Psoas muscle (tissue), 8 donors: Measurements from ENCODE around the gene CA14. TPM values are rescaled to one million over a fixed set of nuclear protein-coding genes. Genes with fewer than 3 reads are reported as not detected.
A peak's percentile ranks its signal among the peaks of the same experiment; 100 is the strongest.

Experiments used
- ATAC-seq, 4 donors: fragments of 200-7000 bp; cut with Tn5 transposase; one replicate each; pipeline ENCODE4 v1.9.1; 2020; ENCODE audit warnings: moderate library complexity in 3 of 4, mild to moderate bottlenecking in 2 of 4
- DNase-seq, 2 donors: peaks; one replicate each; pipeline ENCODE4 v3.0.0-alpha.2; 2020
- H3K27ac ChIP-seq: fragments of 200-600 bp; one replicate; pipeline ENCODE4 v1.8.0; 2022
- H3K27me3 ChIP-seq, 3 donors: fragments of 200-600 bp in 1 of 3; one replicate each; pipeline versions ENCODE4 v1.6.1 to v1.8.0; 2013 to 2022; ENCODE audit warnings: low read length in 2 of 3, mild to moderate bottlenecking in 2 of 3, moderate library complexity in 1 of 3; ENCODE audit not compliant: insufficient read depth in 3 of 3
- H3K36me3 ChIP-seq, 2 donors: fragments of 200-600 bp in 1 of 2; one replicate each; pipeline versions ENCODE4 v1.6.1 to v1.8.0; 2013 to 2022; ENCODE audit warnings: low read depth in 1 of 2, mild to moderate bottlenecking in 1 of 2, moderate library complexity in 1 of 2; ENCODE audit not compliant: insufficient read depth in 1 of 2
- H3K4me1 ChIP-seq: fragments of 200-600 bp; one replicate; pipeline ENCODE4 v1.8.0; 2022
- H3K4me3 ChIP-seq: fragments of 200-600 bp; one replicate; pipeline ENCODE4 v1.8.0; 2022; ENCODE audit warnings: mild to moderate bottlenecking
- H3K9me3 ChIP-seq: fragments of 200-600 bp; one replicate; pipeline ENCODE4 v1.8.0; 2022
- WGBS, 3 donors: extraction: QIAGEN DNeasy Blood & Tissue Kit; methylation state at CpG; one replicate each; pipeline versions ENCODE4 v1.1.6 to v1.1.7; 2013; 5-methylcytosine and 5-hydroxymethylcytosine counted together
- intact Hi-C, 2 donors: fragments of 100-400 bp; cut with DNase I; formaldehyde crosslinking; loops; one replicate each; pipeline versions ENCODE4 v1.11.0 to v1.14.2; 2022
- polyA plus RNA-seq, 3 donors: library from polyadenylated mRNA; stranded (reverse); fragments of 200-250 nt; gene quantifications; one replicate each; pipeline ENCODE4 v1.2.3, GENCODE V29; 2013
- total RNA-seq, 4 donors: library from RNA; stranded (reverse); fragmentation: NEBNext Ultra II Directional in 2 of 4; extraction: Animal tissue kit (Norgen Biotek cat#: 25700) in 2 of 4; gene quantifications; one replicate each; pipeline versions ENCODE4 v1.2.1 to v1.2.4, GENCODE V29; 2021 to 2023
- TF ChIP-seq, protein P1 (sequence below): fragments of 200-600 bp; IDR thresholded peaks from one replicate; pipeline ENCODE4 v1.8.0; 2022; ENCODE audit warnings: antibody characterized with exemption
- donor health status: healthy with polysubstance abuse.
- donor health status: DM: no; HTN: no; CAD: no; lungs with moderate emphysema.
- donor health status: Bipolar disorder and iron deficiency.
- donor health status: healthy.
- donor health status: DM: yes; HTN: yes; CAD: no.
- donor health status: DM: no; HTN: no; CAD: no.
- donor health status: DM: no; HTN: no; CAD: no.
- donor health status: DM: yes; HTN: yes; CAD: no.

Gene CA14
- total and polyA plus RNA-seq, 7 donors: 0.04 to 0.89 (median 0.48) TPM; not detected in 2

DNA sequence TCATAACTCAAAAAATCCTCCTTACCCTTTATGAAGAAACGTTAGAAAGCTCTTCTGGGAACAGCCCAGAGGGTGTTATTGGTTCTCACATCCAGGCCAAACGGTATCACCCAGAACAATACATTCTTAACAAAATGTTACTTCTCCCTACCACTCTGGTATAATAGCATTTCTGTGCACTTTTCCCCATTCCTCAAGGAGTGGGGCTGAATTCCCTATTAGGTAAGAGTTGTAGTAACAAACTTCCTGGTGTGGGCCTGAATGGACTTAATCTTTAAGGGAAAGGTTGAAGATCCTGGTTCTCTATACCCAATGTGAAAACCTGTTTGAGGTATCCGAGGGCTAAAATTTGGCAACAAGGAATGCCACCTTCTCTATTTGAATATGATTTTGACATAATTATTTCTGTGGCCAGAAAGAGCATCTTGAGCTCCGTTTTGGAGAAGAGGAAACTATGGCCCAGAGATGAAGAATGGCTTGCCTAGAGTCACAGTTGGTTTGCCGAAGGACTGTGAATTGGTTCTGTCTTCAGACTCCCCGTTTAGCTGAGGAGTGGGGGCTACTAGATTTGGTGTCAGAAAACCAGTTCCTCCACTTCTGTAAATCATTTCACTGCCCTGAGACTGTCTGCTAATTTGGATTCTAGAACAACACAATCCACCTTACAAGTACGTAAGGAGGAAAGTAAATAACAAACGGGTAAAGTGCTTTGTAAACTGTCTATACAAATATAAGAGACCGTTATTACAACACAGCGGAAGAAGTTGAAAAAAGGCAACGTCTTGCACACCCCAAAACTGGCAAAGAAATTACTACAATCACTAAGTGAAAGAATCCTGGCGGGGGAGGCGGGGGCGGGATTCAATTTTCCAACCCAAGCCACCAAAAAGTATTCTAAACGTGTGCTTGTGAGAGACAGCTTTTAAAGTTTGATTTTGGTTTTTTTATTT lies 23.9 kb upstream of the CA14 start:
- Histone ChIP-seq H3K36me3 (peaks cover 0 to 28% of the 10 kb centered on the region in 2 donors), H3K27ac (peak overlapping the region; percentile 98), H3K9me3 (no peaks in the 10 kb centered on the region), H3K4me1 (peaks cover 3% of the 10 kb centered on the region), H3K4me3 (peak overlapping the region; percentile 83), H3K27me3 (no peaks in the 10 kb centered on the region)
- intact Hi-C loops: no loop called here
- ATAC-seq (no peak), DNase-seq (peak in 1 of 2 donors; percentile 34)
- TF ChIP-seq, protein P1, sequence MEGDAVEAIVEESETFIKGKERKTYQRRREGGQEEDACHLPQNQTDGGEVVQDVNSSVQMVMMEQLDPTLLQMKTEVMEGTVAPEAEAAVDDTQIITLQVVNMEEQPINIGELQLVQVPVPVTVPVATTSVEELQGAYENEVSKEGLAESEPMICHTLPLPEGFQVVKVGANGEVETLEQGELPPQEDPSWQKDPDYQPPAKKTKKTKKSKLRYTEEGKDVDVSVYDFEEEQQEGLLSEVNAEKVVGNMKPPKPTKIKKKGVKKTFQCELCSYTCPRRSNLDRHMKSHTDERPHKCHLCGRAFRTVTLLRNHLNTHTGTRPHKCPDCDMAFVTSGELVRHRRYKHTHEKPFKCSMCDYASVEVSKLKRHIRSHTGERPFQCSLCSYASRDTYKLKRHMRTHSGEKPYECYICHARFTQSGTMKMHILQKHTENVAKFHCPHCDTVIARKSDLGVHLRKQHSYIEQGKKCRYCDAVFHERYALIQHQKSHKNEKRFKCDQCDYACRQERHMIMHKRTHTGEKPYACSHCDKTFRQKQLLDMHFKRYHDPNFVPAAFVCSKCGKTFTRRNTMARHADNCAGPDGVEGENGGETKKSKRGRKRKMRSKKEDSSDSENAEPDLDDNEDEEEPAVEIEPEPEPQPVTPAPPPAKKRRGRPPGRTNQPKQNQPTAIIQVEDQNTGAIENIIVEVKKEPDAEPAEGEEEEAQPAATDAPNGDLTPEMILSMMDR: no peak
- 18 to 29% (median 20%) methylated on average over 15 of the region's 15 CpGs for WGBS, 3 donors

DNA sequence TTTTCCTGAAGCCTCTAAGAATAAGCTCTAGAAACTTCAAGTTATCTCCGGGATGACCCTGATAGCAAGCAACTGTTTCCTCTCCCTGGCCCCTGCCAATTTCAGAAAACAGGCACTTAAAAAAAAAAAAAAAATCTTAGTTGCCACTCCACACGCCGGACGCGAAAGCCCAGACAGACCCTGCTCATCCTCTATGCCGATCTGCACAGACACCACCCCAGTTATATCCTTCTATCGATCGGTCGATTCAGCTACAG lies 23.3 kb upstream of the CA14 start:
- H3K4me3 ChIP-seq: peak overlapping the region; percentile 83
- H3K27me3 ChIP-seq: no peaks in the 10 kb centered on the region
- TF ChIP-seq, protein P1: no peak
- WGBS, 3 donors: 0% methylated on average over 9 of the region's 9 CpGs
- H3K36me3 ChIP-seq: peaks cover 0 to 23% of the 10 kb centered on the region in 2 donors
- ATAC-seq (peak in 1 of 4 donors; percentile 3), DNase-seq (no peak)
- intact Hi-C loops: no loop called here
- H3K27ac ChIP-seq: peak overlapping the region; percentile 98
- peaks cover 3% of the 10 kb centered on the region for H3K4me1 ChIP-seq
- H3K9me3 ChIP-seq: no peaks in the 10 kb centered on the region

DNA sequence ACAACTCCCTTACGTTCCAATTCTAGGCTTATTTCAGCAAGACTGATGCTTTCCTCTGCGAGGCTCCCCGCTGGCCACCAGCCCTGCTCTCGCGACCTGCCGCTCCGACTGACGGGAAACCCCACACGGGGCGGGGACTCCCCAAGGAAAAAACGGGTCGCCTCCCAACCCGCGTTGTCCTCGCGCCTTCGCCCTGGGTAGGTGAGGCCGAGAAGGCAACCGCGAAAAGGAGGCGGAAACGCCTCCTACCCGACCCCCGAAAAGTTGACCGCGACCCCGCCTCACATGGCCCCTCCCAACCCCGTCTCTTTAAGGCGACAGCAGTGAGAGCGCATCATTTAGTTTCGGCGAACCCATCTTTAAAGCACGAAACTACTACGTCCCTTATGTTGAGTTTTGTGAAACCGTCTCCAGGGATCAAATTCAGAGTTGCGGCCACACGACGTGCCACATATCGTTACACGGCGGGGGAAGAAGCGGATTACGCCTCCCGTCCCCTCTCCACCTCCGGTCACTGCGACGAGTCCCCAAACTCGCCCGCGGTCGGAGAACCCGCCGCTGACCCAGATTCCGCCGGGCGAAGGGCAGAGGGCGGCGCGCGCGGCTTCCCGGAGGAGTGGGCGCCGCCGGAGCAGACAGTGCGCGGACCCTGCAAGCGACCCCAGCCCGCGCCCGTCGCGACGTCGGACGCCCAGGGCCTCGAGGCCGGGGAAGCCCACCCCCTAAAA lies 22.8 kb upstream of the CA14 start:
- Histone ChIP-seq H3K27me3 (no peaks in the 10 kb centered on the region), H3K4me3 (peak overlapping the region; percentile 83), H3K9me3 (no peaks in the 10 kb centered on the region), H3K36me3 (peaks cover 0 to 18% of the 10 kb centered on the region in 2 donors), H3K27ac (peak overlapping the region; percentile 98), H3K4me1 (peaks cover 3% of the 10 kb centered on the region)
- DNase-seq (peak; percentile 84 to 90), ATAC-seq (peak; percentile 53 to 69 (median 64))
- WGBS, 3 donors: 0 to 1% (median 1%) methylated on average over 76 to 78 of the region's 78 CpGs
- TF ChIP-seq, protein P1: no peak
- intact Hi-C loops: loop anchor here in 1 of 2 donors (5.0 kb wide), 1 partner anchor 48 kb away; the partner anchor contains the start of gene CIART

DNA sequence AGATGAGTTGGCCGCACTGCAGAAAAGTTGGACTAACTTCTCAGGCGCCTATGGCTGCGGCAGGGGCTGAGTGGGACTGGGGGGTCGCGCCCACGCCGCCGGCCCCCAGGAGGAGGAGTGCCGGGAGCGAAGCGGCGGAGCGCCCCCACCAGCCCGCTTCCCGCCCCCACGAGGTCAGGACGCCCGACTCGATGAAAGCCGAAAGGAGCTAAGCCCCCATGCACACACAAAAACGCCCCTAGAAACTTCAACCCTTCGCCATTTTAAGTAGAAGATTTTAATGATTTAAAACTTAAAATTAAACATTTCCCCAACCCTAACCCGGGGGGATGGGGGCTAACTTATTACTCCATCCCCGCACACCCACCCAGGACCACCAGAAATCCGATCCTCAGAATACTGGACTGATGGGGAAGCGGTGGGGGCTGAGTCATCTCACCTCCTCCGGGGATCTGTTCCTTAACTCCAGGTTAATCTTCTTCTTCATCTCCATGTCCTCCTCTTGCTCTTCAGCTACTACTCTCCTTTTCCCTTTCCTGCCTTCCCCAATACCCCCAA lies 22.2 kb upstream of the CA14 start:
- peak overlapping the region; percentile 98 for H3K27ac ChIP-seq
- peak in 1 of 2 donors; percentile 72 for DNase-seq
- WGBS, 3 donors: 0% methylated on average over 23 to 27 of the region's 27 CpGs
- H3K27me3 ChIP-seq: no peaks in the 10 kb centered on the region
- H3K9me3 ChIP-seq: no peaks in the 10 kb centered on the region
- H3K4me1 ChIP-seq: peaks cover 3% of the 10 kb centered on the region
- ATAC-seq: peak; percentile 29 to 52 (median 38)
- TF ChIP-seq, protein P1: no peak
- peak overlapping the region; percentile 83 for H3K4me3 ChIP-seq
- peaks cover 0 to 12% of the 10 kb centered on the region in 2 donors for H3K36me3 ChIP-seq
- intact Hi-C loops: loop anchor here in 1 of 2 donors (5.0 kb wide), 1 partner anchor 47 kb away; the partner anchor contains the start of gene CIART
